HG02610 (cell line): ENCODE results near the gene ALOX12.

Source experiments
- ATAC-seq: cut with Tn5 transposase; IDR thresholded peaks from one replicate; pipeline ENCODE4 v1.9.1; 2021; ENCODE audit warnings: mild to moderate bottlenecking, moderate library complexity; ENCODE audit not compliant: unreplicated experiment

Gene ALOX12

GRCh38 chr17:7020894-7021664 lies 25.2 kb downstream of the ALOX12 start:
- no peak for ATAC-seq

DNA sequence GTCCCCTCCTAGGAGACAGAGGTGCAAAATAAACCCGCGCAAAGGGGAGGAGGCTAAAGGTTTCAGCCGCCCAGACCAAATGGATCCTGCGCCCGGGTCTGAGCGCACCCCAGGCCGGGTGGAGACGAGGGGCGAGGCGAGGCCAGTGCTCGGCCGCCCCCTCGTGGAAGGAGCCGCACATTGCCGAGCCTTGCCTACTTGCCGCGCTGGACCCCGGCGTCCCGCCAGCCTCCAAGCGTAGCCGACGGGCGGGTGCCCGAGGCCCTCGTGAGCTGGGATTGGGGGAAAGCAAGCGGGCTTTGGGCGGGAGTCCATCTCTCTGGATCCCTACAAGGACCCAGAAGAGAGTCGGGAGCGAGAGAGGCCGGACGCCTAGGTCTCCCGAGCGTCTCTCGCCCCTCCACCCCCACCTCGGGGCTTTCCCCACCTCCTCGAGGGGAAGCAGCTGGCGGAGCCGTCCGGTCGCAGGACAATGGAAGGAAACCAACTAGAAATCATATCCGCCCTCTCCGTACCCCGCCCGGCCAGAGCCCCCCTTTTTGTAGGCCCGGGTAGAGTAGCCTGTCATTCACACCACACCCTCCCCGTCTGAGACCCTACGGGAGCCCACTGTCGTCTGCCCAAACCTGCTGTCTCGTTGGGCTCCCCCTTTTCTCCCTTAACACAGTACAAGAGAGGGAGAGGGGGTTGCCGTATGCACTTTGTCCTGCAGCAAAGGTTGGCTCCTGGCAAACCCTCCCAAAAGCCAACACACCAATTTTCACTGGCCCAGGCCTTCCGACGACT lies 26.3 kb downstream of the ALOX12 start:
- ATAC-seq, result peak; percentile 49

DNA sequence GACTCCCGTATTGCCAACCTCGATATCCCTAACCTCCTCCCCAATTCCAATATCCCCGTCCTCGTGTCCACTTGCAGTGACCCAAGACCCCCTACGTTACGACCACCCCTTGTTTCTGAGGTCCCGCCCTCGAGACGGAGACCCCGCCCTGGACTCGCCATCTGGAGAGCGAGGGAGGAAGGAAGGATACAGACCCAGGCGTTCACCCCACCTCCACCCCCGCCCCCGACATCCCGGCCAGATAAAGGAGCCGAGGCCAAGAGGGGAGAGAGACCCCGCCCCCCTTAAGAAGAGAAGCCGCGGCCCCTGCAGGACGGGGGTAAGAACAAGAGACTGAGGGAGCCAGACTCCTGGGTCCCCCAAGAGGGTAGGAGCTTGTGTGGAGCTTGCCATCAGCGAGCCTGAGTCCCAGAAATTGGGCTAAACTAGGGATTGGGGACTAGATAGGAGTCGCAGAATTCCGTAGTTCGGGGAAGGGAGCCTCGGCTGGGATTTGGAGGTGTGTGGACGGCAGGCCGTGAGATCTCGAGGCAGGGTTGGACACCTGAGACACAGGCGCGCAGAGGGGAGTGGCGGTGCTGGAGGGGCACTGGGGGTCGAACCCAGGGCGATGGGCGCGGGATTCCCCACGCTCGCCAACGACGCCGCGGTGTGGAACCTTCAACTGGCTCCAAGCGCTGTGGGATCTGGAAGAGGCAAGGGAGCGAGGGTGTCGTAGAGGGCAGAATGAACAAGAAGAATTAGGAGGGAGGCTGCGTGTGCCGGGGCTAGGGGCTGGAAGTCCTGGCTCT lies 27.1 kb downstream of the ALOX12 start, which contains the start of gene BCL6B:
TSS of gene BCL6B (plus strand) at position 270 of the 791 bp plus-strand sequence. CDS start 622 bp downstream, outside the sequence.
- no peak for ATAC-seq

DNA sequence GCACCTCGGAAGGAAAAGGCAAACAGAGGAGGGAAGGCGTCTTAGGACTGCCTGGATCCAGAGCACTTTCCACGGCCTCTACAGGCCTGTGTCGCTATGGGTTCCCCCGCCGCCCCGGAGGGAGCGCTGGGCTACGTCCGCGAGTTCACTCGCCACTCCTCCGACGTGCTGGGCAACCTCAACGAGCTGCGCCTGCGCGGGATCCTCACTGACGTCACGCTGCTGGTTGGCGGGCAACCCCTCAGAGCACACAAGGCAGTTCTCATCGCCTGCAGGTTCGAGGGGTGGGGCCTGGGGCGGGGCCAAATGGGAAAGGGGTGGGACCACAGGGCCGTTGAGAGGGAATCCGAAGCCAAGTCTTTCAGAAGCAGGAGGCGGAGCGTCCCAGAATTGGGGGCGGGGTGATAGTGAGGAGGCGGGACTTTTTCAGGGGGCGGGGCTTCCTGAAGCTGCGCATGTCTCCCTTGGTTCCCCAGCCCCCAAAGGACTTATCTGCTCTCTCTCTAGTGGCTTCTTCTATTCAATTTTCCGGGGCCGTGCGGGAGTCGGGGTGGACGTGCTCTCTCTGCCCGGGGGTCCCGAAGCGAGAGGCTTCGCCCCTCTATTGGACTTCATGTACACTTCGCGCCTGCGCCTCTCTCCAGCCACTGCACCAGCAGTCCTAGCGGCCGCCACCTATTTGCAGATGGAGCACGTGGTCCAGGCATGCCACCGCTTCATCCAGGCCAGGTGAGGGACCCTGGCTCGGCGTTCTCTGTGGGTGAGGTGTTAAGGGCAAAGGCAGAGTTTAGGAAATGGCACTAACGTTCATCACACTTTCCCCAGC lies 27.9 kb downstream of the ALOX12 start:
- ATAC-seq, result no peak

- ATAC-seq, result no peak
Measured at GRCh38 chr17:7024402-7024785, 28.5 kb downstream of the ALOX12 start.

DNA sequence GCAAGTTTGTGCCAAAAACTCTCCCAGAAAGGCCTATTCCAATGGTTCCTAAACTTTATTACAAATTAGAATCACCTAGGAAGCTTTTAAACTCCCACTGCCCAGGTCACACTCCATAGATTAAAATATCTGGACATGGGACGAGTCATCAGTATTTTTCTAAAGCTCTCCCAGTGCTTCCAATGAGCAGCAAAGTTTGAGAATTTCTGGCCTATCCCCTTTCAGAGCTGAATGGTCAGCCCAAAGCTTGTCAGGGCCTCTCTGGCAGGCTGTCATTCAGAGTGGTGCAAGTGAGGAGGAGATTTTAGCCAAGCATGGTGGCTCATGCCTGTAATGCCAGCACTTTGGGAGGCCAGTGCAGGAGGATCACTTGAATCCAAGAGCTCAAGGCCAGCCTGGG lies 29.4 kb downstream of the ALOX12 start:
- no peak for ATAC-seq

GRCh38 chr17:7026471-7027115 lies 30.7 kb downstream of the ALOX12 start:
- no peak for ATAC-seq

GRCh38 chr17:7027335-7027734 lies 31.5 kb downstream of the ALOX12 start:
- ATAC-seq, result no peak

DNA sequence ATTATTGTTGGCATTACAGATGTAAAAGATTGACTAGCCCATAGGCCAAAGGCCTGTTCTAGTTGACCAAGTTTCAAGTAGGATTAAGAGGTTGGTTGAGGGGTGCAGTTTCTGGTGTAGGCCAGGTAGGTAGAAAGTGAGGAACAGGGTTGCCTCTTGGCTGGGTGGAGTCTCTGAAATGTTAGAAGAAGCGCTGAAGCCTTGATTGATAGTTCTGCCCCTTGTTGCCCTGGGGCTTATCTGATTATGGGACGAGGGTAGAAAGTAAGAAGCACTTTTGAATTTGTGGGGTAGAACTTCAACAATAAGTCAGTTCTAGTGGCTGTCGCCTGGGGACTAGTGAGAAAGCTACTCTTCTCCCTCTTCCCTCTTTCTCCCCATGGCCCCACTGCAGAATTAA lies 33.2 kb downstream of the ALOX12 start:
- ATAC-seq, result no peak

- no peak for ATAC-seq
Measured at GRCh38 chr17:7029659-7030058, 33.8 kb downstream of the ALOX12 start.

DNA sequence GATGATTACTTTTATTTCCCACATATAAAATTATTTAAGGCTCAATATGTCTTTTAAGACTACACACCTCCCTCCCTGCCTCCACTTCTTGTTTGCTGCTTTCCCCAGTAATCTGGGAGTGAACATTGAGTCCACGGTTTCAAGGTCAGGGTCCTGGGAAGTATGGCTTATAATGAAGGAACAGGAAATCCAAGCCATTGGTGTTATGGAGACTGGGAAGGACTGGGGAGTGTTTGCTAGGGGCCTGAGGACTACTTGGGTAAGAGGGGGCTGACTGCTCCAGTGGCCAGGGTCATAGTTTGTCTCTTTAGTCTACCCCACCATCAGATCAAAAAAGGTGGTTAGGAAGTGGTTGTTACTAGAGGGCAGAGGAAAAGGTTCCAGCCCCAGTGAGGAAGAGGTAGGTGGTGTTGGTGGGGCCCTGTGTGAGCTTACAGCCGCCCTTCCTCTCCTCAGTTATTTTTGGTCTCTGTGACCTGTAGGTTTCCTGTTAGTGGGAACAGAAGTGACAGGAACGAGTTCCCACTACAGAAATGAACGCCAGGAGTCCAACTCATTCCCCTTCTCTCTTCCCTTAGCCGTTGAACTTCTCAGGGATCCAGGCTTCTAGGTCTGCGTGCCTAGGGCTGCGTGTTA lies 39.2 kb downstream of the ALOX12 start:
- peak; percentile 8 for ATAC-seq

DNA sequence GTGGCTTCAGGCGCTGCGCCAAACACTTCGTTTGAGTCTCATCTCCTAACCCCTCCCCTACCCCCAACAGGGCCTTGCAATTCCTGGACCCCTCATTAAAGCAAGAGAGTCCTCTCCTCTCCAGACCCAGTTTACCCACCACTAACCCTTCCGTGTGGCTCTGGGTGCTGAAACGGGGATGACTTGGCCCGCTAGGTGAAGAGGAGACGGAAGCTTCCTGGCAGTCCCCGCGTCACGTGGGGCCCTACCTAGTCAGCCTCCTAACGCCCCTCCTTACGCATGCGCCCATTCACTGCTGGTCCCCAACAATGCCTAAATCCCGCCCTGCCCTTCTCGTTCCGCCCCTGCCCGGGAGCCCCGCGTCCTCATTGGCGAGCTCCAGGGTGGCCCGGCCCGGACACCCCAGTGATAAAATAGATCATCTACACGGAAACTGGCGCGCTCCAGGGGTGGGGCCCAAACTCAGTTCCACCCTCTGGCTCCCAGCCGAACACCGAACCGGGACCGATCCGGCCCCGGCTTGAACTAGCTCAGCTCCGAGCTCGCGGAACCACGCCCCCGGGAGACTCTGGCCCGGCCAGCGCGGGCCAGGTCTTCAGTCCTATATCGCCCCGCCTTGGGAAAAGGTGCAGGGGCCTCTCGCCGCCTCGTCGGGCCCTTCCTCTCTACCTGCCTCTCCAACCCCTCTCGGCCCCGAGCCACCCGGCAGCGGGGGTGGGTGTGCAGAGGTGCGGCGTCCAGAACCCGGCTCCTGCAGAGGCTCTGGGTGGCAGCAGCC lies 39.9 kb downstream of the ALOX12 start, which contains the start of gene SLC16A13:
TSS of gene SLC16A13 (plus strand) at position 425 of the 778 bp plus-strand sequence. CDS start 368 bp downstream, outside the sequence.
- peak; percentile 92 for ATAC-seq

GRCh38 chr17:7038025-7038862 lies 42.4 kb downstream of the ALOX12 start:
- no peak for ATAC-seq

DNA sequence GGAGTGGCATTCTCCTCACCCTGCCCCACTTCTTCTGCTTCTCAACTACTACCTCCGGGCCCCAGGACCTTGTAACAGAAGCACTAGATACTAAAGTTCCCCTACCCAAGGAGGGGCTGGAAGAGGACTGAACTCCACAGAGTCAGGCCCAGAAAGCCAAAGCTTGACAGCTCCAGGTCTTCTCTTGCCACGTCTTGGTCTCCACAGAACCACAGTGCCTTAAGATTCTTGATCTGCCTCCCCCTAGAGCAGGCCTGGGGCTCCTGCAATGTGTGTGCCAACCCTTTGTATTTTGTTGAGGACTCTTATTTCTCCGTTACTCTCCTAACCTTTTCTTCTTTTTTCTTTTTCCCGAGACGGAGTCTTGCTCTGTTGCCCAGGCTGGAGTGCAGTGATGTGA lies 44.0 kb downstream of the ALOX12 start:
- ATAC-seq, result no peak

DNA sequence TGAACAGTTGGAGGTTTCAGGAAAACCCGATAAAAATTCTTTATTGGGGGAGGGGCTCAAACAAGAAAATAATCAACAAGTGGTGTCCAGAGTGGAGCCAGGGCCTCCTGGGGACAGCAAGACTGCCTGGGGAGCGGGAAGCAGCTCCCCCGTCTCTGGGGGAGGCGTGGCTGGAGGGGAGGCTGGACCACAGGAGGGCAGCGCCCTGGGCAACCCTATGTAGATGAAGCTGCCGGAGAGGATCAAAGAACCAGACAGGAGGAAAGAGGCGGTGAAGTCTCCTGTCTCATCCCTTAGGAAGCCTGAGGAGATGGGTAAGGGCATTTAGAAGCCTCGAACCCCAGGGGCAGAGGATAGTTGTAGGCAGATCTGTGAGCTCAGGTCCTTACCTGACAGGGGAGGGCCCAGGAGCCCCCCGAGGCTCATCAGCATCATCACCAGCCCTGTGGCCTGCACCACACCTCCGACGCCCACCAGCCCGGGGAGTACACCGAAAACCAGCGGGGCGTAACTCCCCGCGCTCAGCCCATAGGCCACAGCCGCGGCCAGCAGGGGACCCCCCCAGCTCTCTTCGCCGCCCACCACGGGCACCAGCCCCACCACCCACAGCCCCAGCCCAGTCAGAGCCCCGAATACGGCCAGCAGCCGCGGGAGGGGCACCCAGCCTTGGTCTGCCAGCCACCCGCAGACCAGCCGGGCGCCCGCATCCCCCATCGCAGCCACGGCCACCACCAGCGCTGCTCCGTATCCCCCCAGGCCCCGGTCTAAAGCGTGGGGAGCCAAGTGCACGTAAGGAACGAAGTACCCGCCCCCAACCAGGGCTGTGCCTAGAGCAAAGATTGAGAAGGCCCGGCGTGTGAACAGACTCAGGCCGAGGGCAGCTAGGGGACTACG lies 46.0 kb downstream of the ALOX12 start:
- no peak for ATAC-seq

- no peak for ATAC-seq
Measured at GRCh38 chr17:7042501-7043181, 46.8 kb downstream of the ALOX12 start.
